HepG2 (cell line): Measurements from ENCODE around the gene IL11RA. TPM values are rescaled to one million over a fixed set of nuclear protein-coding genes. Genes with fewer than 3 reads are reported as not detected.

ENCODE experiments used
- ARID5B ChIP-seq: IDR thresholded peaks from 2 replicates; pipeline ENCODE4 v1.4.0; 2020; ENCODE audit warnings: mild to moderate bottlenecking, missing genetic modification reagents
- ATF1 ChIP-seq: IDR thresholded peaks from 2 replicates; pipeline ENCODE4 v1.6.1; 2016; ENCODE audit warnings: mild to moderate bottlenecking, control low read depth
- ATRX ChIP-seq: sonication (generic); formaldehyde crosslinking; IDR thresholded peaks from 2 replicates; pipeline ENCODE4 v1.4.0; 2020; ENCODE audit warnings: missing genetic modification reagents, borderline replicate concordance
- ERF ChIP-seq: IDR thresholded peaks from 2 replicates; pipeline ENCODE4 v1.6.1; 2018; ENCODE audit warnings: missing biosample characterization, missing genetic modification reagents
- MIXL1 ChIP-seq: IDR thresholded peaks from 2 replicates; pipeline ENCODE4 v1.6.1; 2016
- MYC ChIP-seq: sonication (generic); formaldehyde crosslinking; IDR thresholded peaks from 2 replicates; pipeline ENCODE4 v1.9.0; 2021; ENCODE audit warnings: missing genetic modification reagents, borderline replicate concordance
- PLSCR1 ChIP-seq: sonication (generic); formaldehyde crosslinking; IDR thresholded peaks from 2 replicates; pipeline ENCODE4 v1.5.0; 2020; ENCODE audit warnings: missing genetic modification reagents, mild to moderate bottlenecking, borderline replicate concordance
- POGK ChIP-seq: sonication (generic); formaldehyde crosslinking; conservative IDR thresholded peaks from 2 replicates; pipeline ENCODE4 v1.8.0; 2022; ENCODE audit warnings: mild to moderate bottlenecking, moderate library complexity, missing genetic modification reagents
- SNRNP70 ChIP-seq: fragments of 200-400 bp; formaldehyde crosslinking; IDR thresholded peaks from 2 replicates; pipeline ENCODE4 v1.6.1; 2017; ENCODE audit warnings: mild to moderate bottlenecking, low read depth, low read length, moderate library complexity
- TFAP4 ChIP-seq: sonication (generic); IDR thresholded peaks from 2 replicates; pipeline ENCODE4 v1.6.1; 2016; ENCODE audit warnings: low read depth, borderline replicate concordance
- TFE3 ChIP-seq: IDR thresholded peaks from 2 replicates; pipeline ENCODE4 v1.6.1; 2016
- TRIM24 ChIP-seq: sonication (generic); formaldehyde crosslinking; IDR thresholded peaks from 2 replicates; pipeline ENCODE4 v1.8.0; 2022; ENCODE audit warnings: mild to moderate bottlenecking, missing genetic modification reagents
- ZBTB39 ChIP-seq: sonication (generic); formaldehyde crosslinking; IDR thresholded peaks from 2 replicates; pipeline ENCODE4 v1.5.0; 2020; ENCODE audit warnings: missing genetic modification reagents
- ZC3H4 ChIP-seq: sonication (generic); formaldehyde crosslinking; IDR thresholded peaks from 2 replicates; pipeline ENCODE4 v1.4.0; 2020; ENCODE audit warnings: missing genetic modification reagents, borderline replicate concordance
- ZKSCAN5 ChIP-seq: sonication (generic); formaldehyde crosslinking; IDR thresholded peaks from 2 replicates; pipeline ENCODE4 v1.5.1; 2020; ENCODE audit warnings: mild to moderate bottlenecking, missing genetic modification reagents
- ZNF256 ChIP-seq: sonication (generic); formaldehyde crosslinking; conservative IDR thresholded peaks from 2 replicates; pipeline ENCODE4 v1.4.0; 2020; ENCODE audit warnings: missing genetic modification reagents
- ZNF263 ChIP-seq: sonication (generic); formaldehyde crosslinking; IDR thresholded peaks from 2 replicates; pipeline ENCODE4 v1.4.0; 2020; ENCODE audit warnings: missing genetic modification reagents
- ZNF317 ChIP-seq: sonication (generic); formaldehyde crosslinking; IDR thresholded peaks from 2 replicates; pipeline ENCODE4 v1.5.0; 2020; ENCODE audit warnings: mild to moderate bottlenecking, missing genetic modification reagents
- ZNF549 ChIP-seq: sonication (generic); formaldehyde crosslinking; IDR thresholded peaks from 2 replicates; pipeline ENCODE4 v1.5.0; 2020; ENCODE audit warnings: missing genetic modification reagents
- polyA plus RNA-seq, 8 experiments: library from polyadenylated mRNA; depleted of rRNA in 3 of 8; stranded (reverse) in 7 of 8; unstranded in 1 of 8; fragments of >200 nt; fragmentation: Illumina TruSeq in 4 of 8; extraction: Trizol in 4 of 8; gene quantifications; 2 replicates each; pipeline versions ENCODE4 v1.2.1 to v1.2.3, GENCODE V29; 2011 to 2016; ENCODE audit warnings: low read depth in 4 of 8, missing spikeins in 1 of 8, mixed read lengths in 1 of 8; ENCODE audit not compliant: insufficient read depth in 1 of 8
- total RNA-seq, 5 experiments: library from RNA; depleted of rRNA; stranded (reverse); fragments of >200 nt; fragmentation: Illumina TruSeq; extraction: Trizol; gene quantifications; 2 replicates each; pipeline ENCODE4 v1.2.3, GENCODE V29; 2016; ENCODE audit warnings: low read depth in 1 of 5

The IL11RA gene
- total and polyA plus RNA-seq, 2 of the 13 experiments (the other 11 are each of a cell fraction or from before 2014, with no cell fraction given): 2.0 to 4.2 TPM

GRCh38 chr9:34651876-34652601 is at the start of gene IL11RA (continued):
- TF ChIP-seq TFE3 (CRISPR knock-in tag): 0 out of 2 replicates have a peak, but pooled peaks have one; percentile 17
- TF ChIP-seq ZKSCAN5 (CRISPR knock-in tag): no peak
- no peak for TF ChIP-seq ZNF263 (CRISPR knock-in tag)
- no peak for TF ChIP-seq MIXL1 (CRISPR knock-in tag)
- no peak for TF ChIP-seq ZC3H4
- no peak for TF ChIP-seq POGK
- TF ChIP-seq ARID5B (CRISPR knock-in tag): peak; percentile 66; the same call in 1 of the 2 replicates
- no peak for TF ChIP-seq TRIM24
- no peak for TF ChIP-seq ATRX (CRISPR knock-in tag)
- no peak for TF ChIP-seq SNRNP70
- TF ChIP-seq ZBTB39 (CRISPR knock-in tag): no peak
- TF ChIP-seq ZNF256 (CRISPR knock-in tag): no peak
- TF ChIP-seq MYC (CRISPR knock-in tag): peak; percentile 67; the same call in 1 of the 2 replicates
- TF ChIP-seq ATF1 (CRISPR knock-in tag): no peak
- TF ChIP-seq PLSCR1 (CRISPR knock-in tag): no peak
- no peak for TF ChIP-seq TFAP4
- TF ChIP-seq ZNF549 (CRISPR knock-in tag): no peak
- no peak; the same call in 1 of the 2 replicates for TF ChIP-seq ZNF317 (CRISPR knock-in tag)
- peak; percentile 78 for TF ChIP-seq ERF (CRISPR knock-in tag)
